Ishikawa (cell line): ENCODE data around the gene DAW1.

Experiments used
- CREB1 ChIP-seq: IDR thresholded peaks from 2 replicates; pipeline ENCODE4 v1.6.1; 2012; ENCODE audit warnings: low read depth
- EP300 ChIP-seq: IDR thresholded peaks from 2 replicates; pipeline ENCODE4 v1.6.1; 2012; ENCODE audit warnings: borderline replicate concordance
- TAF1 ChIP-seq: IDR thresholded peaks from 2 replicates; pipeline ENCODE4 v1.6.1; 2012; ENCODE audit warnings: low read depth, mild to moderate bottlenecking

DNA sequence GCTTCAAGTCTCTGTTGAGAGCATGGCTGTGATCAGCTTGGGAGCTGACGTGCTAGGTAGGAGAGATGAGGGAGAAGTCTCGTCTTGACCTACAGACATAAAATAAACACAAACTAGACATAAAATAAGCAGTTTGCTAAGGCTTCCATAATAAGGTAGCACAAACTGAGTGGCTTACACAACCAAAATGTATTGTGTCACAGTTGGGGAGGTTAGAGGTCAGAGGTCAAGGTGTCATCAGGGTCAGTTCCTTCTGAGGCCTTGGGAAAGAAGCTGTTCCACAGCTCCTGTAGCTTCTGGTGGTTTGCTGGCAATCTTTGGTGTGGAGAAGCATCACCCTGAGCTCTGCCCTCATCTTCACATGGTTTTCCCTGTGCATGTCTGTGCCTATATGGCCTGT lies 20.2 kb downstream of the DAW1 start:
- TF ChIP-seq EP300, result no peak
- no peak for TF ChIP-seq CREB1
- TF ChIP-seq TAF1, result no peak
